ENCODE results near the gene STRN3.
A peak's percentile ranks its signal among the peaks of the same experiment; 100 is the strongest.

STRN3 gene

GRCh38 chr14:31036552-31036951 lies 10.4 kb upstream of the STRN3 start:
- TF ChIP-seq CTCF (IDR thresholded peaks at IDR 0.05; ENCODE audit: low read depth, low read length, missing control alignments), result no peak
- no peak for DNase-seq (ENCODE audit: extremely low read depth, low read depth)
- no peak overlapping the region for H3K4me3 ChIP-seq (replicated peaks; ENCODE audit: low read depth, low read length)

- no peak overlapping the region for H3K4me3 ChIP-seq (replicated peaks; ENCODE audit: low read depth, low read length)
- TF ChIP-seq CTCF (IDR thresholded peaks at IDR 0.05; ENCODE audit: low read depth, low read length, missing control alignments), result no peak
- DNase-seq (ENCODE audit: extremely low read depth, low read depth), result no peak
These were observed 4.3 kb upstream of the STRN3 start for GRCh38 chr14:31030469-31030868.

- DNase-seq (ENCODE audit: extremely low read depth, low read depth), result no peak
- TF ChIP-seq CTCF (IDR thresholded peaks at IDR 0.05; ENCODE audit: low read depth, low read length, missing control alignments), result no peak
- H3K4me3 ChIP-seq (replicated peaks; ENCODE audit: low read depth, low read length), result no peak overlapping the region
These were observed 3.1 kb upstream of the STRN3 start for GRCh38 chr14:31029016-31029970.

- H3K4me3 ChIP-seq (replicated peaks; ENCODE audit: low read depth, low read length), result peak overlapping the region; percentile 94
- no peak for DNase-seq (ENCODE audit: extremely low read depth, low read depth)
- no peak for TF ChIP-seq CTCF (IDR thresholded peaks at IDR 0.05; ENCODE audit: low read depth, low read length, missing control alignments)
These were observed 1.7 kb upstream of the STRN3 start for GRCh38 chr14:31027847-31028246.

- DNase-seq (ENCODE audit: extremely low read depth, low read depth), result peak; percentile 97
- TF ChIP-seq CTCF (IDR thresholded peaks at IDR 0.05; ENCODE audit: low read depth, low read length, missing control alignments), result no peak
- peak overlapping the region; percentile 94 for H3K4me3 ChIP-seq (replicated peaks; ENCODE audit: low read depth, low read length)
These were observed 464 bp upstream of the STRN3 start for GRCh38 chr14:31026450-31027235.

GRCh38 chr14:31025367-31026076 lies 657 bp downstream of the STRN3 start, which contains the start of gene AP4S1:
Gene AP4S1, plus strand, starts transcription at chr14:31025649. Its CDS starts 40,548 bp downstream, at chr14:31066197.
- peak within 1 kb of the TSS; percentile 94 for H3K4me3 ChIP-seq (replicated peaks; ENCODE audit: low read depth, low read length)
- DNase-seq (ENCODE audit: extremely low read depth, low read depth), result no peak
- no peak for TF ChIP-seq CTCF (IDR thresholded peaks at IDR 0.05; ENCODE audit: low read depth, low read length, missing control alignments)

Measured in HFF-Myc (cell line).